Astrocyte of the spinal cord (primary cell): ENCODE results near the gene SERPINB8.

ENCODE experiments used
- DNase-seq: peaks from one replicate; pipeline ENCODE4 v3.0.0; 2011; ENCODE audit warnings: low read depth, low spot score
- H3K4me3 ChIP-seq: 2 replicates; pipeline ENCODE4 v1.5.1; 2011; ENCODE audit warnings: low read depth, mild to moderate bottlenecking, low read length, moderate library complexity
- CTCF ChIP-seq: IDR thresholded peaks from 2 replicates; pipeline ENCODE4 v1.5.1; 2012; ENCODE audit warnings: low read depth, mild to moderate bottlenecking, low read length, inconsistent platforms
- in situ Hi-C: cut with HindIII; loops from 2 replicates; pipeline ENCODE4 v1.10.0; 2017; ENCODE audit warnings: low sequenced_read_pairs

Gene SERPINB8

GRCh38 chr18:63975628-63976027 is 5.7 kb downstream of the SERPINB8 start:
- TF ChIP-seq CTCF, result no peak
- in situ Hi-C loops, result no loop called here

GRCh38 chr18:63977040-63977439 is 7.2 kb downstream of the SERPINB8 start:
- TF ChIP-seq CTCF, result no peak
- H3K4me3 ChIP-seq, result no peak overlapping the region
- in situ Hi-C loops, result no loop called here
- no peak for DNase-seq

More at GRCh38 chr18:63975628-63976027, 5.7 kb downstream of the SERPINB8 start:
- H3K4me3 ChIP-seq, result no peak overlapping the region
- no peak for DNase-seq

GRCh38 chr18:63979409-63979920 is 9.6 kb downstream of the SERPINB8 start:
- TF ChIP-seq CTCF, result peak; percentile 92
- in situ Hi-C loops, result no loop called here
- H3K4me3 ChIP-seq, result peak overlapping the region; percentile 6
- peak; percentile 73 for DNase-seq

GRCh38 chr18:63980027-63980426 is 10.1 kb downstream of the SERPINB8 start:
- DNase-seq, result no peak
- H3K4me3 ChIP-seq, result no peak overlapping the region
- in situ Hi-C loops, result no loop called here
- TF ChIP-seq CTCF, result no peak

- no peak for TF ChIP-seq CTCF
- no peak overlapping the region for H3K4me3 ChIP-seq
- in situ Hi-C loops, result no loop called here
- DNase-seq, result no peak
Measured at GRCh38 chr18:63980896-63981460, 11.1 kb downstream of the SERPINB8 start.

- no peak for DNase-seq
- in situ Hi-C loops, result no loop called here
- no peak for TF ChIP-seq CTCF
- H3K4me3 ChIP-seq, result no peak overlapping the region
Measured at GRCh38 chr18:63981719-63982118, 11.8 kb downstream of the SERPINB8 start.
